NCI-H446 treated with DMSO at 0.1 percent for 48 hours (cell line): ENCODE measurements around the gene NBPF8.
A peak's percentile ranks its signal among the peaks of the same experiment; 100 is the strongest.
"Not testable (repeated sequence)": the region's sequence is repeated elsewhere in the genome, so short reads cannot be mapped to it uniquely, and the experiment has no call there.

Experiments used
- DNase-seq: peaks from one replicate; lab custom pipeline; 2025; lab: John Stamatoyannopoulos, UW

The NBPF8 gene

GRCh38 chr1:120414911-120415480 lies at the start of gene NBPF8:
Gene NBPF8 (plus strand): TSS chr1:120415035. CDS start chr1:120436523, 21,488 bp downstream.
- DNase-seq = peak; percentile 29

- not testable (repeated sequence) for DNase-seq
Observed at GRCh38 chr1:120367709-120368108, 47.1 kb upstream of the NBPF8 start.

- not testable (repeated sequence) for DNase-seq
Observed at GRCh38 chr1:120386651-120387050, 28.2 kb upstream of the NBPF8 start.

GRCh38 chr1:120388597-120389126 lies 26.2 kb upstream of the NBPF8 start:
- DNase-seq = not testable (repeated sequence)

GRCh38 chr1:120391365-120391764 lies 23.5 kb upstream of the NBPF8 start:
- DNase-seq = not testable (repeated sequence)

- not testable (repeated sequence) for DNase-seq
Observed at GRCh38 chr1:120393316-120394232, 21.3 kb upstream of the NBPF8 start.

- not testable (repeated sequence) for DNase-seq
Observed at GRCh38 chr1:120405348-120405747, 9.5 kb upstream of the NBPF8 start.

GRCh38 chr1:120414451-120414850 lies 384 bp upstream of the NBPF8 start:
- DNase-seq = not testable (repeated sequence)

GRCh38 chr1:120415492-120415961 lies 692 bp downstream of the NBPF8 start:
- not testable (repeated sequence) for DNase-seq

- not testable (repeated sequence) for DNase-seq
Observed at GRCh38 chr1:120425063-120425462, 10.2 kb downstream of the NBPF8 start.

- not testable (repeated sequence) for DNase-seq
Observed at GRCh38 chr1:120431626-120432025, 16.8 kb downstream of the NBPF8 start.

GRCh38 chr1:120433831-120434230 lies 19.0 kb downstream of the NBPF8 start:
- not testable (repeated sequence) for DNase-seq

GRCh38 chr1:120449124-120449523 lies 34.3 kb downstream of the NBPF8 start:
- DNase-seq = not testable (repeated sequence)
